G401 (cell line): Measurements from ENCODE around the gene SLC5A9. TPM values are rescaled to one million over a fixed set of nuclear protein-coding genes. Genes with fewer than 3 reads are reported as not detected.

ENCODE experiments used
- DNase-seq: peaks from one replicate; pipeline ENCODE4 v3.0.0-alpha.2; 2015; ENCODE audit warnings: low spot score
- in situ Hi-C: cut with HindIII; loops from 2 replicates; pipeline ENCODE4 v1.10.0; 2016; ENCODE audit warnings: low sequenced_read_pairs, mixed read lengths
- total RNA-seq: library from RNA; depleted of rRNA; stranded (reverse); fragments of >200 nt; shearing (Covaris generic); gene quantifications from 2 replicates; pipeline ENCODE4 v1.2.3, GENCODE V29; 2014; rRNA removed

SLC5A9 gene
- total RNA-seq: not detected in 2 replicates

DNA sequence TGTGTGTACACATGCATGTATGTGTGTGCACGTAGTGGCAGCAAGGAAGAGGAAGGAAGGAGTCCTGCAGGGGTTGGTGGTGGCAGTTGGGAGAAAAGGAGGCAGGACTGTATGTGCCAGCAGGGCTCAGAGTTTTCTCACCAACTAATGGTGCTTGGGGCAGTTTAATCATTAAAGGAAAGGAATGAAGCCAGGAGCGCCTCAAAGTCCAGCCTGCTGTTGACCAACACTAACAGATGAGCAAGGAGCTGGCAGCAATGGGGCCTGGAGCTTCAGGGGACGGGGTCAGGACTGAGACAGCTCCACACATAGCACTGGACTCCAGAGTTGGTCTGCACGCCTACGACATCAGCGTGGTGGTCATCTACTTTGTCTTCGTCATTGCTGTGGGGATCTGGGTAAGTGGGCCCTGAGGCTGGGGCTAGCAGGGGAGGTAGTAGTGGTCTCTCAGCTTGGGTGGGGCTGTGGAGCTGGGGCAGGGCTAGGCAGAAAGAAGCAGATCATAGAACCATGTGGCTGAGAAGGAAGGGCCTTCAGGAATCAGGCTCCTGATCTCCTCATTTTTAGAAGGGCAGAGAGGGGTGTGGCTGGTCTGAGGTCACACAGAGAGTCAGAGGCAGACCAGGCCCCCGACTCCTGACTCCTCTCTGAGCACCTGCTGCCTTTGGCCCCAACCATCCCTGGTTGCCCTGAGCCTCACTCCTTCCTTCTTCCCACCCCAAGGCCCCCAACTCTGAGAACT is at the start of gene SLC5A9:
Gene SLC5A9, plus strand, starts transcription at position 216 of the 742 bp plus-strand sequence. Its CDS starts 21 bp downstream, at position 237.
- DNase-seq: no peak
- in situ Hi-C loops: no loop called here

- no peak for DNase-seq
- in situ Hi-C loops: no loop called here
These were observed 47.4 kb upstream of the SLC5A9 start for GRCh38 chr1:48175116-48175515.

GRCh38 chr1:48177257-48177656 is 45.3 kb upstream of the SLC5A9 start:
- in situ Hi-C loops: no loop called here
- no peak for DNase-seq

GRCh38 chr1:48181669-48182367 is 40.7 kb upstream of the SLC5A9 start:
- DNase-seq: peak; percentile 44
- in situ Hi-C loops: no loop called here

DNA sequence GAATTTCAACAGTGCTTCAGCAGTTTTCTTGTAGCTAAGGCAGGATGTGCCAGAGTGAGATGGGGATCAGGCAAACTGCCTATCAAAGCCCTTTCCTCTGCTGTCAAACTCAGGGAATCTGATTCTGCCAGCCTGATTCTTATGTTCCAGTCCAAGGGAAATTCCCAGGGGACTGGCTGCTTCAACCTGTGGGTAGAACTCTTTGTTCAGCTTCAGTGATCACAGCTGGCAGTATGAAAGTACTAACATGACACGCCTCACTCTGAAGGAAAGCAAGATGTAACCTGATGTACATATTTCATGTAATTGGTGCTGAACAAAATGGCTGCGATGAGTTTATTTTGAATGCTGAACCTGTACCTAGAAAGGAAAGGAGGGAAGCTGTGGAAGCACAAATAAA is 40.1 kb upstream of the SLC5A9 start:
- no peak for DNase-seq
- in situ Hi-C loops: no loop called here

GRCh38 chr1:48186306-48186839 is 36.1 kb upstream of the SLC5A9 start:
- in situ Hi-C loops: no loop called here
- no peak for DNase-seq

DNA sequence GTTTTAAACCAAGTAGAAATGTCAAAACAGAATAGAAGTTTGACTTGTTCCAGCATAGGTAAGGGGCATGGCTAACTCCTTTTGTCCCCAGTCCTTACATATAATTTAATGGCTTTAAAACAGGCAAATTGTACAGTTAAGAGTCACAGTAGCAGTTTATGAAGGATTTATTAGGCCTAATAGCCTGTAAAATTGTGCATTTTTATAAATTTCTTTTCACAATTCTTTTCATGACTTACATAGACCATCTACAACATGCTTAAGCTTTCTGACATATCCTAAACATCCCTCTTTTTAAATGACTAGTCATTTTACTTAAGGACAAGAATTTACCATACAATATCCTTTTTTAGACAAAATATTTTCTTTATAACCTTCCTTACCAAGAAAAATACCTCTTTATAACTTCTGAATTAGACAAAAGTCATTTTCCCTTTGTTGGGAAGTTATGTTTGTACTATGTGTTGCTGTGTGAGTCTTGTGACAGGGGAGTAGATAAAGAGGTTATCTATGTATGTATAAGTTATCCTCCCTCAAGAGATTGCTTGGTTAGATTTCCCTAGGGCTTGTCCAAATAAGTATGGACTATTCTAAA is 34.5 kb upstream of the SLC5A9 start:
- in situ Hi-C loops: no loop called here
- DNase-seq: no peak

DNA sequence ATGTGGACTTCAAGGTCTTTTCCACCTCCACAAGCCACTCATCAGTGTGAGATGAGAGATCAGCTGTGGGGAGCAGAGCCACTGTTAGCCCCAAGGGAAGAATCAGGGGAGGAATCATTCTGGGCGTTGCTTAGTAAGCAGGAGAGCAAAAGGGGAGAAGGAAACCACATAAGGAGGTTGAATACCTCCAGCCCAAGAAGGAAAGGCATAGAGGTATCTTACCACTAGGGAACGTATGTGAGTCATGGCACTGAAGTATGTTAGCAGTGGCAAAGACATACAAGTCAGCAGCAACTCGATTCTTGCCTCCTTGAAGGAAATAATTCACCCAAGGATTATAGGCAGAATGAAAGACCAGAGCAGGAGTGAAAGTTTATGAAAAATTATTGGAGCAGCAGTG is 31.6 kb upstream of the SLC5A9 start:
- in situ Hi-C loops: no loop called here

DNA sequence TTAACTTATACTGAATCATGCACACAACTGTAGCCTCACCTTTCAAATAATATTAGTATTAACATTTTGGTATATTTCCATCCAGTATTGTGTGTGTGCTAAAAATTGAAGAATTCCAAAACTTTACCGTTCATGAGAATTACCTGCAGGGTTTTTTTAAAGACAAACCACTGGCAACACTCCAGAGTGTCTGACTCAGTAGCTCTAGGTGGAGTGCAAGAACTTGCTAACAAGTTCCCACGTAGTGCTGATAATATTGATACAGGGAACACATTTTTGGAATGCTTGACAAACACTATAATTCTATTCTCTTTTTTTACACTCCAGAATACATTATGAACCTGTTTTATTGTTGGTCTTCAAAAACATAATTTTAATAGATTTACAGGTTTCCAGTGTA is 27.7 kb upstream of the SLC5A9 start:
- in situ Hi-C loops: no loop called here
- DNase-seq: no peak

More for the DNA sequence above, 31.6 kb upstream of the SLC5A9 start:
- DNase-seq: no peak

- no peak for DNase-seq
- in situ Hi-C loops: no loop called here
These were observed 26.3 kb upstream of the SLC5A9 start for GRCh38 chr1:48196237-48196636.

DNA sequence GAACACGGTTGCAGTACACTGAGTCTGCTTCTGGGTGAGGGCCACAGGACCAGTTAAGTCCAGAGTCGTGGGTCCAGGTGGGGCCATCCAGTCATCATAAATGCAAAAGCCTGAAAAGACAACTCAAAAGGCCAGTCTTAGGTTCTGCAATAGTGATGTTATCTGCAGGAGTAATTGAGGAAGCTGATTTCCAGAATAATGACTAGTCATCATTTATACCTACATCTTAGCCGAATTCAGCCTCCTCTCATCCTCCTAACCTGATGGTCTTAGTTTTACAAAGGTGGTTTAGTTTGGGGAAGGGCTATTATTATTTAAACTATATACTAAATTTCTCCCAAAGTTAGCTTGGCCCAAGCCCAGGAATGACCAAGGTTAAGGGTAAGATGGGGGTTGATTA is 23.5 kb upstream of the SLC5A9 start:
- DNase-seq: no peak
- in situ Hi-C loops: no loop called here

DNA sequence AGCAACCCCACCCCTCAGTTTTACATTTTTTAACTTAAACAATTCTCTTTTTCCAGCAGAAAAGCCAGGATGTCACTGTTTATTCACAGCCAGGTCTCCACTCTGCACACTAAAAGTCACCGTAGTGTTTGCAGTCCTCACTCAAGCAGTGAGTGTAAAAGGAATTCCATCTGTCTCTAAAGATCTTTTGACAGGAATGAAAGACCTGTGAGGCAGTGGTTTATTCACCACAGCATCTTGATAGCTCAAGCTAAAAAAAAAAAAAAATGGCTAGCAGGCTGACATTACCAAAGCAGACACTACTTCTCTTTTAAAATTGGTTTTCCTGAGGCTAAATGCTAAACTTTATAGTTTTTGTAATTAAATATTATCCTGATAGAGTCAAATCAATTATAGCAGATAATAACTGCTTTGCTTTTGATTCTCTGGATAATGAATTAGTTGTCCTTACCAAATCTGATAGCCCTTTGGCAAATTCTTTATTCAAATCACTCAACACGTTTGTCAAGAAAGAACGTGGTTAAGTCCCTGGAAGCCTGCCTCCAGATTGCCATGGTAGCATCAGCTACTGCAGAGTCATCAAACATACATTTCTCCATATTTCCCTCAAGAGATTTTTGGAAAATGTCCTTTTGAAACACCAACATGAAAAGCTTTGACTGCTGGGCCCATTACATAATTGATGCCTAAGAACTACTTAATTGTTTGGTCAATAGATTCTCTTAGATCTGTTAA is 22.2 kb upstream of the SLC5A9 start:
- no peak for DNase-seq
- in situ Hi-C loops: no loop called here

DNA sequence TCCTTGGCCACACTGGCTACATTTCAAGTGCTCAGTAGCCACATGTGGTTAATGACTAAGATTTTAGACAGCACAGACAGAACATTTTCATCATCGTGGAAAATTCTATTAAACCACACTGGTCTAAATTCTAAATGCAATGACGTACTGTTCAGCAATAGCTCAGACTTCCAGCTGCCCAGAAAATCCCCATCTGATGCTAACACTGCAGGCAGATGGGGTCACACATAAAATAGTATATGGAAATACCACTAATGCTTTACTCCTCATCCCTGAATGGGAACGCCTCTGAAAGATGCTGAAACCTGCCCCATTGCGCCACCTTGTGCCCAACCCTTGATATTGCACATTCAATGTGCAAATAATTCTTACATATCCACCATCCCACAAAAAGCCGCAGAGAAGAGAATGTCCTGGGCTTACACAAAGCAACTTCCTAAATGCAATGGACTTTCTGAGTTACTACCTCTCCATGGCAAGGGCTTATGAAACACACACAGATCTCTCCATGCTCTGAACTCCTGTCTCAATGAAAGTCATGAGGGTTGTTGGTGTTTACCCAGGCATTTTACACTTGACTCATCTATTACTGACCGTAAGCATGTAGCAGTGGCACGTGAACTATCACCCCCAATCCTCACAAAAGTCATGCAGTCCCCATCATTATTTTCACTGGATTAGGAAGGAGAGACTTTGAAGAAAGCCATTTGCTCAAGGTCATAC is 20.3 kb upstream of the SLC5A9 start:
- in situ Hi-C loops: no loop called here
- peak; percentile 72 for DNase-seq

DNA sequence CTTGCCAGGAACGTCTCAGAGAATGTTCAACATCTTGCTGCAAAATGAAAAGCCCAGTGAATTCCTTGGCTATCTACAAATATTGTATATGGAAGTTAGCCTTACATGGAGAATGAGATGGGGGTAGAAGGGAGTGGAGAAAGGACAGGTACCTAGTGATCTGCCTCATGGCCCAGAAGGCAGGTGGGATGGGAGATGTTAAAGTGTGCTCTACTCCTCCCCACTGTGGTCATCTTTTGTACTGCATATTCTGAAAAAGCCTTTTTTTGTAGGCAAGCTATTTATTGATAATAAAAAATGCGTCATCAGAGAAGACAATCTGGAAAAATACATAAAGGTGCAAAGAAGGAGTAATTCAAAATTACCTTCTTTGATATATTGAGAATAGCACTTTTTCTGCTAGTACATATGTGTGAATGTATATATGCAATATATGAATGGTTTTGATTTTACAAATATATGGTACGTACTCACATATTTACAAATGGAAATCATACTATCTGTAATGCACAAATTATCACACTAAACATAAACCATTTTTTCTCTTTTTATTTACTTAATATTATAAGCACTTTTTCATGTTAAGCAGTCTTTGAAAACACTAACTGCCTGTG is 19.1 kb upstream of the SLC5A9 start:
- peak; percentile 37 for DNase-seq
- in situ Hi-C loops: no loop called here

DNA sequence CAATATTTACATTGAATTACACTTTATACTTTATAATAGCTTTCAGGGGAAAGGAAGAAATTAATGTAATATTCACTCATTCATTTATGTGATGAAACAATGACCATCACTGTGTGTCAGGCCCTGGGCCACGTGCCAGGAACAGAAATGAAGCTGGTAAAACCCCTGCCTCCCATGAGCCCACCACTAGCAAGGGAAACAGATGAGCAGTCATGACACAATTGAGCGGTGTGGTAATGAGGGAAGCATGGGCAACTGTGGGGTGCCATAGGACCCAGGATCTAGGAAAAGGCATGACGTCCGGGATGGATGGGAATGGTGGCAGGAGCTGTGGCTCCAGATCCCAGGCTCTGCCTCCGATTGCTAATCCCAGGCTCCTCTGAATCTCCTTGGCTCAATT is 17.0 kb upstream of the SLC5A9 start:
- in situ Hi-C loops: no loop called here
- no peak for DNase-seq

DNA sequence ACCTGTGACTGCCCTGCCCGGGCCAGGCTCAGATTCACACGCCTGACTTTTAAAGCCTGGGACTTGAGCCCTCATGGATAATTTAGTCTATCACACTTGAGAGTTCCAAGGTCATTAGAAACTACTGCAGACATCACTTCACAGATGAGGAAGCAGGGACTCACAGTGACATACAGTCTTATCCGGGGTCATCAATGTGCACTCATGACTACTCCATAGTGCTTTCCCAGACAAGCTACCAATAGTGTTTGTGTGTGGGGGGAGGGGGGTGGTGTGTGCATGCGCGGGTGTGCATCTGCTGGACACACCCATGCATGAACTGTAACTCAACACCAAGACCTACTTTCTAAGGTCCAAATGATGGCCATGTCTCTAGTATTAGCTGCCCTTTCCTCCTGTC is 16.1 kb upstream of the SLC5A9 start:
- no peak for DNase-seq
- in situ Hi-C loops: no loop called here

GRCh38 chr1:48207131-48207530 is 15.4 kb upstream of the SLC5A9 start:
- in situ Hi-C loops: no loop called here
- DNase-seq: no peak

GRCh38 chr1:48207536-48208075 is 14.9 kb upstream of the SLC5A9 start:
- in situ Hi-C loops: no loop called here
- DNase-seq: no peak
